HG03060 (cell line): Measurements from ENCODE around the gene PRR27.

Experiments used
- ATAC-seq: cut with Tn5 transposase; IDR thresholded peaks from one replicate; pipeline ENCODE4 v1.9.1; 2021; ENCODE audit warnings: low read depth, moderate number of reproducible peaks; ENCODE audit not compliant: unreplicated experiment

The PRR27 gene

GRCh38 chr4:70153937-70154336 is at the start of gene PRR27:
Gene PRR27 (plus strand): TSS chr4:70154237. CDS start chr4:70154376, 139 bp downstream.
- no peak for ATAC-seq

- ATAC-seq, result no peak
These were observed 43.1 kb upstream of the PRR27 start for GRCh38 chr4:70110917-70111316.

GRCh38 chr4:70113656-70114055 is 40.4 kb upstream of the PRR27 start:
- ATAC-seq, result no peak

GRCh38 chr4:70114096-70114495 is 39.9 kb upstream of the PRR27 start:
- ATAC-seq, result no peak

- ATAC-seq, result no peak
These were observed 33.7 kb upstream of the PRR27 start for GRCh38 chr4:70120323-70120722.

GRCh38 chr4:70133473-70133872 is 20.6 kb upstream of the PRR27 start:
- ATAC-seq, result no peak

- ATAC-seq, result no peak
These were observed 15.3 kb upstream of the PRR27 start for GRCh38 chr4:70138751-70139150.

GRCh38 chr4:70151271-70151670 is 2.8 kb upstream of the PRR27 start:
- ATAC-seq, result no peak

GRCh38 chr4:70152088-70152487 is 1.9 kb upstream of the PRR27 start:
- no peak for ATAC-seq

GRCh38 chr4:70158576-70158975 is 4.5 kb downstream of the PRR27 start:
- no peak for ATAC-seq

GRCh38 chr4:70177090-70177489 is 23.1 kb downstream of the PRR27 start:
- ATAC-seq, result no peak

- no peak for ATAC-seq
These were observed 24.1 kb downstream of the PRR27 start for GRCh38 chr4:70178075-70178660.

GRCh38 chr4:70179811-70180210 is 25.8 kb downstream of the PRR27 start:
- no peak for ATAC-seq

- ATAC-seq, result no peak
These were observed 27.8 kb downstream of the PRR27 start for GRCh38 chr4:70181864-70182263.

- no peak for ATAC-seq
These were observed 28.6 kb downstream of the PRR27 start for GRCh38 chr4:70182517-70183167.

- ATAC-seq, result no peak
These were observed 29.3 kb downstream of the PRR27 start for GRCh38 chr4:70183168-70183939.

GRCh38 chr4:70183940-70184246 is 29.9 kb downstream of the PRR27 start:
- no peak for ATAC-seq

- ATAC-seq, result no peak
These were observed 33.2 kb downstream of the PRR27 start for GRCh38 chr4:70187216-70187615.

GRCh38 chr4:70190579-70190978 is 36.5 kb downstream of the PRR27 start:
- no peak for ATAC-seq

- no peak for ATAC-seq
These were observed 37.6 kb downstream of the PRR27 start for GRCh38 chr4:70191647-70192046.

GRCh38 chr4:70192895-70193294 is 38.9 kb downstream of the PRR27 start:
- ATAC-seq, result no peak

GRCh38 chr4:70195425-70195824 is 41.4 kb downstream of the PRR27 start, which contains the start of gene ODAM:
Gene ODAM (plus strand): TSS chr4:70195725. CDS start chr4:70196544, 819 bp downstream.
- no peak for ATAC-seq
